IPS DF 4.7 (cell line): ENCODE data around the gene RBCK1.
"Not testable (repeated sequence)": the region's sequence is repeated elsewhere in the genome, so short reads cannot be mapped to it uniquely, and the experiment has no call there.

Experiments
- DNase-seq: peaks from one replicate; pipeline ENCODE4 v3.0.0-alpha.2; 2013; ENCODE audit warnings: low spot score; ENCODE audit errors: extremely low read depth

Gene RBCK1

DNA sequence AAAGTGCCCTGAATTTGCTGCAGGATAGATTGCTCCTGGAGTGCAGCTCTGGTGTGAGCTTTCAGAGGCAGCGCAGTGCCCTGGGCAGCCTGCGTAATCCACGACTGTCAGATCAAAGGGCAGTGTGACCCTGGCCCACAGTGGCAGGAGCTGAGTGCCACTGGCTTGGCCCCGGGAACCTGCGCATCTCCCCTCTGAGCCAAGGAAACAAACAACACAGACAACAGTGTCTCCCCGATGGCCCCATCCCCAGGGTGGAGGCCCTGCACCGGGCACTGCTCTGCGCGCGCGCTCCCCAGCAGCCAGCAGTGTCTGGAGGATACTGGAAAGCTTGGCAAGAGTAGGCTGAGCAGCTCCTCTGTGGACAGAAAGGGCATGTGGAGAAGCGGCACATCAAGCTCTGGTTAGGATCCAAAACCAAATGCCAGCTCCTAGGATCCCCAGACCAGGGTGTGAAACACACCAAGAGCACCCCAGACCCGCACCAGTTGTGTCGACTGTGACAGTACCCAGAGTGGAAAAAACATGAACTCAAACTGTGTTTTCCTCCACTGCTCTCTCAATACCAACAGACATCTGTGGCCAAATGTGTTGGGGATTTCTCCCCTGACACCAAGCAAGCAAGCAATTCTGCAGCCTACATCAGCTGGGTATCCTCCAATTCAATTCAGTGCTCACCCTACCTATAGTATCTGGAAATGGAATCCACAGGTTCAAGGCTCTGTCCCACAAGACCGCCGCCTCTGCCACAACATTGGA is 26.7 kb downstream of the RBCK1 start:
- DNase-seq = no peak

DNA sequence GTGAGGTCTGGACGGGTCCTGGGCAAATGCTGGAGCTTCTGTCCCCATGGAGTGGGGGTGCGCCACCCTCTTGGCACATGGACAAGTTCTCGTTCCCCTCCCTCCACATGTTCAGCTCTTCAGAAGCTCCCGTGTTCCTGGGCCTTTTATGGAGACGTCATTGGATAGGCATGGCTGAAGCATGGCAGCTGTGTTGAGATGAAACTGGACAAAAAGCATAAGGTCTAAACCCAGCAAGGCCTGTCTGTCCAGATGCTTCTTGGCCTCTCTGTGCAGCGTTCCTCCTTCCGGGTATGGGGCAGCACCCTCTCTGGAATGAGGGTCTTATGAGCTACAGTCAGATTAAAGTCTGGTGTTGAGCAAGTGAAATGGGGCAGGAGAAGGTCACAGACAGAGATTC is 27.5 kb downstream of the RBCK1 start:
- DNase-seq = no peak

- no peak for DNase-seq
These were observed 28.4 kb downstream of the RBCK1 start for GRCh38 chr20:436476-436875.

DNA sequence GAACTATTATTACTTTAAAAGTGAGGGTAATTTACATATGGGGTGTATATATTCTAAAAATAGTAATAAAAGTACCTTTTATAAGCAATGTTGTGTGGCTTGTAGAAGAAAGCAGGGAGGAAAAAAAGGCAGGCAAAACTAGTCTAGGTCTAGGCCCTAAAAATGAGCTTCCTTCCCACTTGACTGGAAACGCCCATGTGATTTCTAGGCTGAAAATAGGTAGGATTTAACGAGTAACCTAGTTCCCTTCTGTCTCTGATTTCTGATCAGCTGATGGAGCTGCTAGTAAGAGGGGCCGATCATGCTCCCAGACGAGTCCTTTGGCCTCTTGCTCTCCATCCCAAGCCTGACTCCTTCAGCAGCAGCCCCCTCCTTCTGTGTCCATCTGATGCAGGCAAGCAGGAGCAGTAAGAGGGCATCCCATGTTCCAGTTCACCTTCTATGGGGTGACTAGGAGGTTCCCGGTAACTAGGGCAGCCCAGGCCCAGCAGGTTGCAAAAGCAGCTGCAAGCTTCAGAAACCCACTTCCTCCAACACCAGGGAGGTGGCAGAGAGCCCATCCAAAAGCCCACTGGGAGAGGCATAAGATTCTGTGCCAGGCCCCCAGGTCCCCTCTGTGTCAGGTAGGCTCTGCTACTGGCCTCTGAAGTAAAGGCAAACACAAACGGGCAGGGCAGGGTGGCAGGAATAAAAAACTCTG is 29.8 kb downstream of the RBCK1 start:
- DNase-seq = no peak

GRCh38 chr20:438571-439469 is 30.7 kb downstream of the RBCK1 start:
- DNase-seq = no peak

- DNase-seq = no peak
These were observed 32.0 kb downstream of the RBCK1 start for GRCh38 chr20:440148-440547.

DNA sequence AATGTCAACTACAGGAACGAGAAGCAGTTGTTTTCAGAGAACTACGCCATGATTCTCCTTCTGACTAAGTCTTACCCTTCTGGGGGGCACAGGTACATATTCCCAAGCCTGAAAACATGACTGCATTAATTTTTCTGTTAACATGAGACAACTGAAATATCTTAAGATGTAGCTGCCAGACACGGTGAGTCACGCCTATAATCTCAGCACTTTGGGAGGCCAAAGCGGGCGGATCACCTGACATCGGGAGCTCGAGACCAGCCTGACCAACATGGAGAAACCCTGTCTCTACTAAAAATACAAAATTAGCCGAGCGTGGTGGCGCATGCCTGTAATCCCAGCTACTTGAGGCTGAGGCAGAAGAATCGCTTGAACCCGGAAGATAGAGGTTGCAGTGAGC is 32.5 kb downstream of the RBCK1 start:
- DNase-seq = no peak

- DNase-seq = no peak
These were observed 35.2 kb downstream of the RBCK1 start for GRCh38 chr20:443223-443775.

GRCh38 chr20:444117-444516 is 36.0 kb downstream of the RBCK1 start:
- DNase-seq = no peak

GRCh38 chr20:444862-445426 is 36.8 kb downstream of the RBCK1 start:
- no peak for DNase-seq

GRCh38 chr20:445514-446336 is 37.6 kb downstream of the RBCK1 start:
- DNase-seq = no peak

DNA sequence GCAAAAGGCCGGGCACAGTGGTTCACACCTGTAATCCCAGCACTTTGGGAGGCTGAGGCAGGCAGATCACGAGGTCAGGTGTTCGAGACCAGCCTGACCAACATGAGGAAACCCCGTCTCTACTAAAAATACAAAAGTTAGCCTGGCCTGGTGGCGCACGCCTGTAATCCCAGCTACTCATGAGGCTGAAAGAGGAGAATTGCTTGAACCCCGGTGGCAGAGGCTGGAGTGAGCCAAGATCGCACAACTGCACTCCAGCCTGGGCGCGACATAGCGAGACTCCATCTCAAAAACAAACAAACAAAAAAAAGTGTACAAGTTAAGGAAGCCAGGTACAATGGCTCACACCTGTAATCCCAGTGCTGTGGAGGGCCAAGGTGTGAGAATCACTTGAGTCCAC is 43.9 kb downstream of the RBCK1 start:
- DNase-seq = not testable (repeated sequence)

DNA sequence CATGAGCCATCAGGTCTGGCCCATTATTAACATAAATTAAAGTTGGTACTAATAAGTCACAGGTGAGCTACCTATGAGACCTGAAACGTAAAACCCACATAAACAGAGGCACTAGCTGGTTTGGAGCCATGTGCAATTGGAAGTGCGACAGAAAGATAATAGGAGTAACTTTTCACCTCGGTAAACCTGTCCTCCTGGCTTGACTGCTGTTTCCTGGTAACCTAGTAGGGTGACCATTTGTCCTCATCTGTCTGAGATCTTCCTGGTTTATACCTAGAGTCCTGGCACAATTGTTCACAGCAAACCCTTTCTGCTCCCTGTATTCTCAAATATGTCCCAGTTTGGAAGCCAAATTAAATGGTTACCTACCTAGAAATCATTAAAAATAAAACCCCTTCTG is 46.9 kb downstream of the RBCK1 start:
- no peak for DNase-seq

- no peak for DNase-seq
These were observed 50.7 kb downstream of the RBCK1 start for GRCh38 chr20:458776-459175.

GRCh38 chr20:460180-460579 is 52.1 kb downstream of the RBCK1 start:
- DNase-seq = no peak

DNA sequence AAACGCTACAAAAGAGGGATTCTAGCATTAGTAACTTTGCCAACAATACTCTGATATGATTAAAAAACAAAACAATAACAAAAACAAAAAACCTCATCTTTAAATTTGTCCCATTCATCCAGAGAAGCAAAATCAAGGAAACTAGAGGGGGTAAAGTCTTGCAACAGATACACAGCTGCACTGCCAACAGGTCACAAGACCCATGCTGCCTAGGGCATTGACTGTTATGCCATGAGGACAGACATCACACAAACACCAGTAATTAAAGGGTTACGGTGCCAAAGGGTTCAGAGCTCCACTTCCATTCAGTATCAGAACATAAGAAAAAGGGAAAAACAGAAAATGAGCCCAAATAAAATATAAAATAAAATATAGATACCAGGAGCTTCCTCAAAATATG is 52.6 kb downstream of the RBCK1 start:
- DNase-seq = no peak

DNA sequence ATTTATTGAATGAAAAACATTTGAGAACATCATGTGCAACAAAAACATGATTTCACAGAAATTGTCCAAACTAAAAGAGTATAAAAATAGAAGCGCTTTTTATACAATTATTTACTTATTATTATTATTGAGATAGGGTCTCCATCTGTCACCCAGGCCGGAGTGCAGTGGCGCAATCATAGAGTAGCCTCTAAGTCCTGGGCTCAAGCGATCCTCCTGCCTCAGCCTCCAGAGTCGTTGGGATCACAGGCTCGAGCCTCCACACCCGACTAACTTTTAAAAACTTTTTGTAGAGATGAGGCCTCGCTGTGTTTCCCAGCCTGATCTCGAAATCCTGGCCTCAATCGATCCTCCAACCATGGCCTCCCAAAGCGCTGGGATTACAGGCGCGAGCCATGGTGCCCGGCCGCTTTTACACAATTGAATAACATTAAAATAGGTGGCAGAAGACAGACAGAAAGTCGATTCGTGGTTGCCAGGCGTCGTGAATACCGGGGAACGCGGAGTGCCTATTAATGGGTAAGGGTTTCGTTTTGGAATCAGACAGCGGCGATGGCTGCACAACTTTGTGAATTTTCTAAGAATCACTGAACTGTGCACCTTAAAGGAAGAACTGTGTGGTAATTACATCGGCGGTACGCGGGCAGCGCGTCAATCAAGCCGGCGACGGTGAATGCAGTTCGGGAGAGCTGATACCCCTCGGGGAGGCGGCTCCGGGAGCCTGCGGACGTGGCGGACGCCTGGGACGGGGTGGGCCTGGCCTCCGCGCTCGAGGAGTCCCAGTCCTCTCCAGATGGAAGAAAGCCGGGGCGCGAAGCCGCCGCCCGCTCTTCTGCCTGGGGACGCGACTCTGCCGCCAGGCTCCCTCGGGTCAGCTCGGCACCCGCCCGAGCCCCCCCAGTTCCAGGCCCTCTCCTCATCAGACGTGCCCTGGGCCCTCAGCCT is 53.4 kb downstream of the RBCK1 start:
- DNase-seq = no peak

- DNase-seq = peak; percentile 28
These were observed 54.3 kb downstream of the RBCK1 start, which contains the start of gene TBC1D20 for GRCh38 chr20:462199-462991. TSS of gene TBC1D20 (minus strand) at chr20:462533. CDS start at chr20:462405, 128 bp downstream.
